Measurements from ENCODE around the gene CCDC201.
"Not testable (repeated sequence)": the region's sequence is repeated elsewhere in the genome, so short reads cannot be mapped to it uniquely, and the experiment has no call there.

Gene CCDC201

GRCh38 chr7:45813771-45814170 is 59.1 kb downstream of the CCDC201 start:
- not testable (repeated sequence) for DNase-seq

DNA sequence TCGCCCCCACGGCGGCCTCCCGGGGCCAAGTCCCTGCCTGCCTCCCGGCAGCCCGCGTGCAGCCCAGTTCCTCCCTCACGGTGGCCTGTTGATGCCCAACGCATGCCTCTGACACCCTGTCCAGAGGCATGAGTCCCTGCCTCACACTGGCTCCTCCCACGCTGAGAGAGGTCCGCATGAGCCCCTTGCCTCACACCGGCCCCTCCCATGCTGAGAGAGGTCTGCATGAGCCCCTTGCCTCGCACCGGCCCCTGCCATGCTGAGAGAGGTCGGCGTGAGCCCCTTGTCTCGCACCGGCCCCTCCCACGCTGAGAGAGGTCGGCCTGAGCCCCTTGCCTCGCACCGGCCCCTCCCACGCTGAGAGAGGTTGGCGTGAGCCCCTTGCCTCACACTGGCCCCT is 59.9 kb downstream of the CCDC201 start:
- DNase-seq = no peak

- DNase-seq = not testable (repeated sequence)
Measured at GRCh38 chr7:45811652-45812234, 61.1 kb downstream of the CCDC201 start.

- DNase-seq = not testable (repeated sequence)
Measured at GRCh38 chr7:45810451-45811005, 62.4 kb downstream of the CCDC201 start.
